ENCODE results near the gene GSTO2.

GSTO2 gene

DNA sequence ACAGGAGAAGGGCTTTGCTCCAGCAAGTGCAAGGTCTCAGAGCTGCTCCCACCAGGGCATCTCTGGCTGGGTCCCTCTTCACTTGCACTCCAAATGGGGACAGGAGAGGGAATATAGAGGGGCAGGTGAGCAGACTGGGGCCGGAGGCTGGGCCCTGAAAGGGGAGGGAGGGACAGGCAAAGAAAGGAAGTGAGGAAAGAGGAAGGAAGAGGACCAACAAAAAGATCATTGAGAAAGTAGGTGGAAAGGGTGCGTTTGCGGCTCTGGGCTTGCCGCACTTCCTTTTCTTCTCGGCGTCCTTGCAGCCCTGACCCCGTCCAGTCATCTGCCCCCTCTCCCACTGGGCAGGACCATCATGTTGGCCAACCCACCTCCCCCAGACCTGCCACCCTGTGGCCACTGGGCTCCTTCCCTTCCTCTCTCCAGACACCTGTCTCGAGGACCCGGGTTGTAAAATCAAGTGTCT lies 55.3 kb downstream of the GSTO2 start:
- Mint-ChIP-seq H3K27me3 (no peaks in the 10 kb centered on the region), H3K4me3 (peak overlapping the region; percentile 56 to 84), H3K27ac (peak overlapping the region; percentile 87 to 95), H3K4me1 (ENCODE audit: low read depth in 2 of 2) (peaks cover 88 to 98% of the 10 kb centered on the region in 2 donors), H3K36me3 (ENCODE audit: insufficient read depth) (peaks cover 91% of the 10 kb centered on the region), H3K9me3 (no peaks in the 10 kb centered on the region)
- DNase-seq (no peak), ATAC-seq (replicated peaks) (no peak)

DNA sequence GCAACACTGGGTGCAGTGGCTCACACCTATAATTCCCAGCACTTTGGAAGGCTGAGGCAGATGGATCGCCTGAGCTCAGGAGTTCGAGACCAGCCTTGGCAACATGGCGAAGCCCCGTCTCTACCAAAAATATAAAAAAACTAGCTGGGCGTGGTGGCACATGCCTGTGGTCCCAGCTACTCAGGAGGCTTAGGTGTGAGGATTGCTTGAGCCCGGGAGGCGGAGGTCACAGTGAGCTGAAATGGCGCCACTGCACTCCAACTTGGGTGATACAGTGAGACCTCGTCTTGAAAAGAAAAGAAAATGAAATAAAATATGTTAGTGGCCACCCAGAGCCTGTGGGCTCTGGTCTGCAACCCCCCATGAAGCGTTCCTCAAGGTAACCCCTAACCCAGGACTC lies 55.9 kb downstream of the GSTO2 start:
- H3K9me3 Mint-ChIP-seq: no peaks in the 10 kb centered on the region
- H3K36me3 Mint-ChIP-seq (ENCODE audit: insufficient read depth): peaks cover 94% of the 10 kb centered on the region

DNA sequence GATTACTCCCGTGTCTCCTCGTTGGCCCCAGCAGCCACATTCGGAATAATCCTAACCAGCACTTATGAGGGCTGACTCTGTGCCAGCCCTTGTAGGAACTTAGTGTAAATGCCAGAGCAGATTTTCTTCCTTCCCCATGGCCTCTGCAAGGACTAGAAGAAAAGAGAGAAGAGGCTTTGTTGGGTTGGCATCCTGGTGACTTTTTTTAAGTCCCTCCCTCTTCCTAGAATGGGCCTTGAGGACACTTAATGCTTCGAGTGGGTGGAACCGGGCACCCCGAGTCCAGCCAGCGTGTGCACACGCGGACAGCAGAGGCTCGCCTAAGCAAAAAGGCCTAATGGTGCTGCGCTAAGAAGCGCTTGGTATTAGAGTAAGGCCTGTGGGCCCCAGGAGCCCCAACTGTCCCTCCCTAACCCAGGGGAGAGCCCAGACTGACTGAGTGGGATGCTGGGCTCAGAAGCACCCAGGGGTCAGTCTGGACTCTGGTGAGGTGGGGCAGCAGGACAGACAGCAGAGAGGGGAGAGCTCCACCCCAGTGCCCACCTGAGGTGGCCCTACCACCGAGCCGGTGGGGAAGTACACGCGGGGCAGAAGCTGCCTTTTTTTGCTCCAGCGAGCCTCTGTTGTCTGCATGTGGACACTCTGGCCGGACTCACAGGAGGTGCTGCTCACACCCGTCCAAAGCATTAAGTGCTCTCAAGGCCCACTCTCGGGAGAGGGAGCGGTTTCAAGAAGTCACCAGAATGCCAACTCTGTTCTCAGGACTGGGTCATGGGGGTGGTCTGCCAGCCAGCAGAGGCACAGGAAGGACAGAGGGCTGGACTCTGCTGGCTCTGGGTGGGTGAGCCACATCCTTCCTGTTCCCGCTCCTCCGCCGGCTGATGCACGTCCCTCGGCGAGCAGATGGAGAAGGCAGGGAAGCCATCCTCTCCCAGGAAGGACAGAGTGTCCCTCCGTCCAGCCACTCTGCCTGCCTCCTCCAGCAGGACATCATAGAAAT lies 56.8 kb downstream of the GSTO2 start:
- ATAC-seq (replicated peaks): no peak
- Mint-ChIP-seq H3K9me3 (no peaks in the 10 kb centered on the region), H3K36me3 (ENCODE audit: insufficient read depth) (peaks cover 88% of the 10 kb centered on the region), H3K4me3 (peak overlapping the region; percentile 69 to 84), H3K4me1 (ENCODE audit: low read depth in 2 of 2) (peaks cover 90 to 95% of the 10 kb centered on the region in 2 donors), H3K27ac (peak overlapping the region; percentile 87 to 95), H3K27me3 (no peaks in the 10 kb centered on the region)
- no peak for DNase-seq

More for the DNA sequence above, 55.9 kb downstream of the GSTO2 start:
- DNase-seq (no peak), ATAC-seq (replicated peaks) (no peak)
- no peaks in the 10 kb centered on the region for H3K27me3 Mint-ChIP-seq
- H3K4me3 Mint-ChIP-seq: peak overlapping the region; percentile 69 to 84
- peak overlapping the region; percentile 87 to 95 for H3K27ac Mint-ChIP-seq
- peaks cover 88 to 98% of the 10 kb centered on the region in 2 donors for H3K4me1 Mint-ChIP-seq (ENCODE audit: low read depth in 2 of 2)

DNA sequence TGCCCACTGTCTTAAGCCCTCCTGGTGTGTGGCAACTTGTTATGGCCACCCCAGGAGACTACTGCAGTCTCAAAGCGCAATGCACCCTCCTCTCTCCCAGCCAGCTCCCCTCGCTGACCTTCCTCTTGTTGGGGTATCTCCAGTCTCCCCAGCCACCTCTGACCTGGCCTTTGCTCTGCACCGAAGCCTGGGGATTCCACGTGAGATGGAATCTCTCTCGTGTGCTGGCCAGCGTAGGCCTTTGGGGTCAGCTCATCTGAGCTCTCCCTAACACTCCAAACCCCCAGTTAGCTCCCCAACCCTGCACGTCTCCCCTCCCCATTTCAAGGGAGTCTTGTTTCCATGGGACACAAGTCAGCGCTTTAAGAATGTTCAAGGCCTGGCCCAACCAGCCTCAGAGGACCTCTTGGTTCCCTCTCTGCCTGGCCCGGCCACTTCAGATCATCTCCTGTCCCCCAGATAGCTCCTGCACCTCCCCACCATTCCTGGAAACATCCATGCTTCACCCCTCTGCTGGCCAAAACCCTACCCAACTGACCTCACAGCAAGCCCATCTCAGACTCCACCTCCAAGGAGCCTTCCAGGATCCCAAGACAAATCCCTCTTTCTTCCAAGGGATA lies 58.1 kb downstream of the GSTO2 start:
- peaks cover 82% of the 10 kb centered on the region for H3K36me3 Mint-ChIP-seq (ENCODE audit: insufficient read depth)
- ATAC-seq (replicated peaks): no peak
- no peak for DNase-seq
- H3K4me1 Mint-ChIP-seq (ENCODE audit: low read depth in 2 of 2): peaks cover 86 to 93% of the 10 kb centered on the region in 2 donors
- H3K27ac Mint-ChIP-seq: peak overlapping the region; percentile 87 to 95
- no peaks in the 10 kb centered on the region for H3K9me3 Mint-ChIP-seq
- no peaks in the 10 kb centered on the region for H3K27me3 Mint-ChIP-seq
- H3K4me3 Mint-ChIP-seq: peak overlapping the region; percentile 74 to 84

DNA sequence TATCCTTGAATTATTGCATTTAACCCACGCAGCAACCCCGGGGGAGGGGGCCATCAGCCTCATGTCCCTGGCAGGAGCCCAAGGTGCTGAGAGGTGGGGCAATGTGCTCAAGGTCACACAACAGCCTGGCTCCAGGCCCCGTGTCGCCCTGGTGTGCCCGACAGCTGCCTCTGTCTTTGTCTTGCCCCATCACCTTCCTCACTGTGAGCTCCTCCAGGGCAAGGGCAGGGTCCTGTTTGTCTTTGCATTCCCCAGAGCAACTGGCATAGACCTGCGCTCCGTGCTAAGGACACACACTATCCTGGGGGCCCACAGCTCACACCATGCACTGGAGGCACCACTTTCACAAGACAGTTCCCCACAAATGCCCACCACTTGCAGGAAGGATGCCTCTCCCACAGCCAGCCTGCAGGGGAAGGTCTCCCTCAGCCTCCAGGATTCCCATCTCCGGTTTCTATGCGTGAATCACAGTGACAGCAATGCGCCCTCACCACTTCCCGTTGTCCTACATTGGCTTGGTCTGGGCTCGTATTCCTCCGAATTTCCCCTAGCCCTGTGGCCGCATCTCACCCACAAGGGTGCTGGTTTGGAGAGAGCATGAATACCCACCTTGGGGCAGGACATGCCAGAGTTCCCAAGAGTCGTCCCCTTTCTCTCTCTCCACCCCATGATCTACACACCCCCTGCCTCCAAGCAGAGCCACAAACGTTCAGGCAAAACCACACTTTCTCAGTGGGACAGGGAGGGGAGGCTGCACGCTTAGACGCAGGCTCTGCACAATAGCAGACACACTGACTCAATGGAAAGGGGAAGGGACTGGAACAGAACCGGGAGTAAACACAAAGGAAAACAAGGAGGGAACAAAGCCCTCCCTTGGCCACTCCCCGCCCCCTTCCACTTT lies 59.0 kb downstream of the GSTO2 start:
- Mint-ChIP-seq H3K36me3 (ENCODE audit: insufficient read depth) (peaks cover 76% of the 10 kb centered on the region), H3K4me3 (peak overlapping the region; percentile 74 to 84), H3K4me1 (ENCODE audit: low read depth in 2 of 2) (peaks cover 82 to 90% of the 10 kb centered on the region in 2 donors), H3K9me3 (no peaks in the 10 kb centered on the region), H3K27ac (peak overlapping the region; percentile 95 to 99), H3K27me3 (no peaks in the 10 kb centered on the region)
- ATAC-seq (replicated peaks) (peak; percentile 22), DNase-seq (peak in 2 of 3 experiments; percentile 35 to 38)

DNA sequence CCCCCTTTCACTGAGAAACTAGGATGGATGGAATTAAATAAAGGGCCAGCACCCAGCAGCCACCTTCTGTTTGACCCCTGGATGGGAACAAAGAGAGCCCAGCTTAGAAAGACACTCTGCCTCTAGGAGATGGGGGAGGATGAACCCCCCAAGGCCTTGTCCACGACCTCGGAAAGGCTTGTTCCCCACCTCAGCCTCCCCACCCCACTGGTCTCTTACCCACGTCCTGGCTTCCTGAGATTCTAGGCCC lies 59.6 kb downstream of the GSTO2 start:
- Mint-ChIP-seq H3K9me3 (no peaks in the 10 kb centered on the region), H3K27me3 (no peaks in the 10 kb centered on the region), H3K4me3 (peak overlapping the region; percentile 74 to 84), H3K4me1 (ENCODE audit: low read depth in 2 of 2) (peaks cover 83 to 90% of the 10 kb centered on the region in 2 donors), H3K36me3 (ENCODE audit: insufficient read depth) (peaks cover 76% of the 10 kb centered on the region), H3K27ac (peak overlapping the region; percentile 95 to 99)
- DNase-seq: no peak
- ATAC-seq (replicated peaks): no peak

DNA sequence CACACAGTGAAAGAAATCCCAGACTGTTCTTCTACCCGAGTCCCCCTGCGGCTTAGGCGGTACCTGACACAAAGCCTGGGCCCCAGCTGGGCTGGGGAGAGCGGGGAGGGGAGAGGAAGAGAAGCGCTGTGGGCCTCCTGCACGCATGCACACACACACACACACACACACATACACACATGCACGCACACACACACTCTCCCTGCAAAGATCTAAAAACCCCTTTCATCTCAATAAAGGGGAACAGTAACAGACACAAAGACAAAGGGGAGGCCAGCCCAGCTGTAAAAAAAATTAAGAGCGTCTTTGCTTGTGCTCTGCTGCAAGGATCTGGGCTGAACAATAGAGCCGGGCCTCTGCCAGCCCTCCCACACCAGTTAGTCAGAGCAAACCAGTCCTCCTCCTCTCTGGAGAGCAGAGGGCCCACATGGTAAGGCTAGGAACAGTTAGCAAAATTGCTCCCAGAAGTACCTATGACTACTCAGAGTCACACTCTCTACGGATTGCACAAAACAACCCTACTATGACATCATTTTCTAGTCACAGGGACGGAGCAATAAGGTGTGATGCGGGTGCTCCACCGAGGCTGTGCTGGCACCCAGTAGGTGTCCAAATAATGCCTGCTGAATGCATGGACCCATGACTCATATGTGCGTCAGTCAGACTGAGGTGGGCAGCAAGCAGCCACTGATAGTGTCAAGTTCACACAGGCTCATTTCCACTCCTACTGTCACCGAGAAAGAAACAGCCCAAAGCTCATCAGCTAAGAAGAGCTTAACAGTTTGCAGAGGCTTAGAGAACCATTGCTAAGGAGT lies 60.1 kb downstream of the GSTO2 start:
- Mint-ChIP-seq H3K4me3 (peak overlapping the region; percentile 74 to 84), H3K27me3 (no peaks in the 10 kb centered on the region), H3K27ac (peak overlapping the region; percentile 95 to 99), H3K36me3 (ENCODE audit: insufficient read depth) (peaks cover 74% of the 10 kb centered on the region), H3K9me3 (no peaks in the 10 kb centered on the region), H3K4me1 (ENCODE audit: low read depth in 2 of 2) (peaks cover 83 to 90% of the 10 kb centered on the region in 2 donors)
- DNase-seq (peak; percentile 67 to 74 (median 73)), ATAC-seq (replicated peaks) (peak; percentile 74)

DNA sequence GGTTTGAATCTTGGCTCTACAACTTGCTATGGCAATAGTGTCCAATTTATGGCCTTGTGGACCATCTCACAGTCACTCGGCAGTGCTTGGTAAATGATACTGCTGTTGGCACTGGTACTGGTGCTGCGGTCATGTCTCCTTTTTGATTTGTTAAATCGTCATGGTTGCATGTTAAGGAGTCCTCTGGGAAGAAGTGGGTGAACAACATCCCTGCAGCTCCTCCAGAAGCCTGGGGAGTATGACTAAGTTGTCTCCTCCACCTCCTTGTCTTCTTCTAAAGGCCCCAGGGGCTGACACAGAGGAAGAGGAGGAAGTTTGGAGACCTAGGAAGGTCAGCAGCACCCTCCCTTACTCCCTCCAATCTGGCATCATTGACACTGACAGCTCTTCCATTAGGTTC lies 60.8 kb downstream of the GSTO2 start:
- Mint-ChIP-seq H3K4me3 (peak overlapping the region; percentile 74 to 84), H3K27me3 (no peaks in the 10 kb centered on the region), H3K4me1 (ENCODE audit: low read depth in 2 of 2) (peaks cover 82 to 87% of the 10 kb centered on the region in 2 donors), H3K9me3 (no peaks in the 10 kb centered on the region), H3K36me3 (ENCODE audit: insufficient read depth) (peaks cover 68% of the 10 kb centered on the region), H3K27ac (peak overlapping the region; percentile 95 to 99)
- DNase-seq (no peak), ATAC-seq (replicated peaks) (no peak)

DNA sequence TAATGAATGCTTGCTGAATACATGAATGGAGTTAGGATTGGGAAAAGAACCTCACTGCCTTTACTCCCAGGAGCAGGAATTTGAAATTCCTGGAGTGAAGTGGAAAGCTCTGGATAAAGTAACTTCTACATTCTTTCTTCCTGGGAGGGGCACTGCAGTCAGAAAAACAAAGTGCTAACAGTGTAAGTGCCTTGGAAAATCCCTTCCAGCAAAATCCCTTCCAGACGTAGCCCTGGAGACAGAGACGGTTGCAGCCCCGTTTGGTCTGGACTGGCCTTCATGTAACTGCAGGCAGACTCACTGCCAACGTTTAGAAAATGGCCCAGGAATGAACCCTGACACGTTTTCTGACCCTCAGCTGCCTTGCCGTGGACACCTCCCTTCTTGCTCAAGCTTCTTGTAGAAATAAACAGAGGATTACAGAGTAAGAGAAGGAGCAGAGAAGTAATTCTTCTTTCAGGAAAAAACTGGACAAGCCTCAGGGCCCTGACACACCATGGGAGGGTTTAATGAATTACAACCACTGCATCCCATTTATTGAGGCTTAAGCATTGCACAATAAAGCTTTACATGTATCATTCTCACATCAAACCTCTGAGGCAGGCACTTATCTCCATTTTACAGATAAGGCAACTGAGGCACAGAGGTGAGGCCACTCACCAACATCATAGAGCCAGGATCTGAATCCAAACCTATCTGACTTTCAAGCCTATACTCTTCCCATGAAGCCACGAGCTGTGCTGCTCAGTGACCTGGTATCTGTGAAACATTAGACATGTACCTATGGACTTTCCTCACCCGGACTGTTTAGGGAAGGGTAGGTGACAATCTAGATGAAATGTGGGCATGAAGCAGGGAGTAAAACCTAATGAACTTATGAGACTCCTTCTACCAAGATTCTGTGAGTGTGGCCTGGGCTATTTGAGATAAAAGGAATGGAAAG lies 61.5 kb downstream of the GSTO2 start:
- peaks cover 82 to 87% of the 10 kb centered on the region in 2 donors for H3K4me1 Mint-ChIP-seq (ENCODE audit: low read depth in 2 of 2)
- ATAC-seq (replicated peaks) (no peak), DNase-seq (no peak)

DNA sequence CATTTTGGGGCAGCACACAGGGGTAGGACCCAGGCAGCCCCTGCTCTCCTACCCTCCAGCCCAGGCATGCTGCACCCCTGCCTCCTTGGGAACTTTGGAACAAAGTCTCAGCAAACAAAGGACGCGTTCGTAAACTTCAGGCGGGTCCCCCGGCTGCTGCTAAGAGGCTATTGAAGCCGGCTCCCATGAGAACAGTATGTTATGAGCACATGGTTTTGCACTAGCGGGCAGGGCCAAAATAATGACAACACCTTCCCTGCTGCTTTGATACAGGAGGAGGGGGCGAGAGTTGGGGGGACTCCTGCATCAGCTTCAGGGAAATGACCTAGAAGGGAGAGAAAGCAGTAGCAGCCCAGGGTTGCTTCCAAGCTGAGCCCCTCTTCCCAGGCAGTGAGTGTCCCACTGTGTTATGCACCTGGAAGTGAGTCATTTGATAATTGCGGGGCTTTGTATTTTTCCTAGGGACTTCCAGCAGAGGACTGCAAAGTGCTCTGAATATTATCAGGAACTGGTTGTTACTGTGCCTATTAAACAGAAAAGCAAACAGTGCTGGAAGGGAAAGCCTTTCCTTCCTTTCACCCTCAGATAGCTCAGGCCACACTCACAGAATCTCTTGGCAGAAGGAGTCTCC lies 62.3 kb downstream of the GSTO2 start:
- ATAC-seq (replicated peaks) (no peak), DNase-seq (no peak)
- peak overlapping the region; percentile 95 to 99 for H3K27ac Mint-ChIP-seq
- H3K4me3 Mint-ChIP-seq: peak overlapping the region in 1 of 2 donors; percentile 74
- peaks cover 57% of the 10 kb centered on the region for H3K36me3 Mint-ChIP-seq (ENCODE audit: insufficient read depth)
- no peaks in the 10 kb centered on the region for H3K9me3 Mint-ChIP-seq
- no peaks in the 10 kb centered on the region for H3K27me3 Mint-ChIP-seq
- peaks cover 82 to 88% of the 10 kb centered on the region in 2 donors for H3K4me1 Mint-ChIP-seq (ENCODE audit: low read depth in 2 of 2)

More for the DNA sequence above, 61.5 kb downstream of the GSTO2 start:
- Mint-ChIP-seq H3K9me3 (no peaks in the 10 kb centered on the region), H3K36me3 (ENCODE audit: insufficient read depth) (peaks cover 64% of the 10 kb centered on the region), H3K4me3 (peak overlapping the region; percentile 74 to 84), H3K27me3 (no peaks in the 10 kb centered on the region), H3K27ac (peak overlapping the region; percentile 95 to 99)

DNA sequence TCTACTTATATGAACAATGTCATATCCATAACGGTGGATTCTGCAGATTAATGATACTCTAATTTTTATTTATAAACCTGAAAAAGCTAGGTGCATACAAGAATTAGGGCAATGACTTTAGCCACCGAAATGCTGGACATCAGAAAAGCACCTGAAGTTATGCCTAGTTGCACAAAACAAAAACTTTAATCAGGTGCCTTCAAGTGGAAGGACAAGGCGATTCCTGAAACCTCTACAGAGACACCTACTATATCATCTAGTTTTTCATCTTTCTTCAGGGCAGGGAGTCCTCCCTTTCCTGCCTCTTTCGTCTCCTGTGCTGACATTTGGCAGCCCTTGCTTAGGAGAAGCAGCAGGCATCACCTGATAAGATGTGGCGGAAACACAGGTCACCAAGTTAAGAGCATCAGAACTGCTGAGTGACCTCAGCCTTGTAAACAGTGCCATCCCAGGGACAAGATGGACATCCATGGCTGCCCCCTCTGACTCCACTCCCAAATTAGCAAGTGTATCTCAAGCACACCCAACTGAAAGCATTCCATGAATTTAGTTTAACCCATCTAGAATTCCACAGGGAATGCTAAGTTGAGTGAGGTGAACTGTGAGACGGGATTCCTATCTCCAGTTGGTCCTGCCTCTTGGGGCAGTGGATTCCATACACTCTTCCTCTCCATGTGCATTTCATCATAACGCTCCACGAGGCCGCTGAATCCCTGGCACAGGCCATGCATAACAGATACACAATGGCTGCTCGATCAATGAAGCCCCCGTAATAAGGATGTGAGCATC lies 63.5 kb downstream of the GSTO2 start:
- H3K4me3 Mint-ChIP-seq: peak overlapping the region; percentile 83 to 87
- H3K36me3 Mint-ChIP-seq (ENCODE audit: insufficient read depth): peaks cover 56% of the 10 kb centered on the region
- no peaks in the 10 kb centered on the region for H3K9me3 Mint-ChIP-seq
- H3K27me3 Mint-ChIP-seq: no peaks in the 10 kb centered on the region
- DNase-seq: no peak
- peak overlapping the region; percentile 95 to 99 for H3K27ac Mint-ChIP-seq
- H3K4me1 Mint-ChIP-seq (ENCODE audit: low read depth in 2 of 2): peaks cover 78 to 83% of the 10 kb centered on the region in 2 donors
- ATAC-seq (replicated peaks): no peak
